Hepatocyte (in vitro differentiated cells): ENCODE measurements around the gene PM20D2. TPM values are rescaled to one million over a fixed set of nuclear protein-coding genes. Genes with fewer than 3 reads are reported as not detected.

Experiments used
- DNase-seq: peaks from one replicate; pipeline ENCODE4 v3.0.0-alpha.2; 2016; ENCODE audit warnings: low spot score
- H2AFZ ChIP-seq: fragments of 200-600 bp; sonication (generic); 2 replicates; pipeline ENCODE4 v1.6.0; 2016; ENCODE audit warnings: antibody characterized with exemption, mild to moderate bottlenecking
- H3K27ac ChIP-seq: fragments of 200-600 bp; sonication (generic); 2 replicates; pipeline ENCODE4 v1.5.1; 2016; ENCODE audit warnings: mild to moderate bottlenecking
- H3K27me3 ChIP-seq: fragments of 200-600 bp; sonication (generic); 2 replicates; pipeline ENCODE4 v1.6.1; 2016
- H3K36me3 ChIP-seq: fragments of 200-600 bp; sonication (generic); replicated peaks from 2 replicates; pipeline ENCODE4 v1.5.1; 2016; ENCODE audit warnings: low read depth; ENCODE audit not compliant: insufficient read depth
- H3K4me1 ChIP-seq: fragments of 200-600 bp; sonication (generic); 2 replicates; pipeline ENCODE4 v1.5.1; 2016; ENCODE audit warnings: mild to moderate bottlenecking, moderate library complexity; ENCODE audit not compliant: insufficient read depth
- H3K4me2 ChIP-seq: fragments of 200-600 bp; sonication (generic); 2 replicates; pipeline ENCODE4 v1.6.0; 2016
- H3K4me3 ChIP-seq: fragments of 200-600 bp; sonication (generic); 2 replicates; pipeline ENCODE4 v1.5.1; 2016; ENCODE audit warnings: mild to moderate bottlenecking
- H3K79me2 ChIP-seq: fragments of 200-600 bp; sonication (generic); 2 replicates; pipeline ENCODE4 v1.6.0; 2017; ENCODE audit warnings: mild to moderate bottlenecking
- H3K9me2 ChIP-seq: fragments of 200-600 bp; sonication (generic); replicated peaks from 2 replicates; pipeline ENCODE4 v1.6.0; 2017; ENCODE audit warnings: mild to moderate bottlenecking; ENCODE audit not compliant: insufficient read depth
- H3K9me3 ChIP-seq: fragments of 200-600 bp; sonication (generic); 2 replicates; pipeline ENCODE4 v1.5.1; 2016; ENCODE audit warnings: low read depth, mild to moderate bottlenecking
- H4K20me1 ChIP-seq: fragments of 200-600 bp; sonication (generic); 2 replicates; pipeline ENCODE4 v1.6.0; 2016; ENCODE audit warnings: mild to moderate bottlenecking; ENCODE audit not compliant: insufficient read depth, poor library complexity, severe bottlenecking
- EZH2 ChIP-seq: fragments of 200-600 bp; sonication (generic); IDR thresholded peaks from 2 replicates; pipeline ENCODE4 v1.6.1; 2016; ENCODE audit warnings: antibody characterized with exemption, mild to moderate bottlenecking, borderline replicate concordance
- EZH2phosphoT487 ChIP-seq: fragments of 200-600 bp; sonication (generic); IDR thresholded peaks from one replicate; pipeline ENCODE4 v1.6.1; 2018; ENCODE audit warnings: antibody characterized with exemption, mild to moderate bottlenecking, low read depth, moderate library complexity; ENCODE audit not compliant: unreplicated experiment, severe bottlenecking
- WGBS: methylation state at CpG from one replicate; pipeline ENCODE4 v1.1.6; 2016; ENCODE audit warnings: low lambda C conversion rate; ENCODE audit errors: missing lambda C conversion rate; 5-methylcytosine and 5-hydroxymethylcytosine counted together
- polyA plus RNA-seq: library from polyadenylated mRNA; unstranded; fragments of >200 nt; fragmentation: Nextera tagmentation; extraction: Ambion mirVana; gene quantifications from 2 replicates; pipeline ENCODE4 v1.2.1, GENCODE V29; 2016
- total RNA-seq: library from RNA; depleted of rRNA; stranded (reverse); fragments of >200 nt; gene quantifications from 2 replicates; pipeline ENCODE4 v1.2.3, GENCODE V29; 2014
- TF ChIP-seq, protein P1 (sequence below): fragments of 200-600 bp; sonication (generic); IDR thresholded peaks from 2 replicates; pipeline ENCODE4 v1.5.1; 2016; ENCODE audit warnings: antibody characterized with exemption, mild to moderate bottlenecking; ENCODE audit not compliant: poor library complexity

The PM20D2 gene
- total and polyA plus RNA-seq, 2 experiments from 2014 or later = 9.5 to 25.3 TPM

DNA sequence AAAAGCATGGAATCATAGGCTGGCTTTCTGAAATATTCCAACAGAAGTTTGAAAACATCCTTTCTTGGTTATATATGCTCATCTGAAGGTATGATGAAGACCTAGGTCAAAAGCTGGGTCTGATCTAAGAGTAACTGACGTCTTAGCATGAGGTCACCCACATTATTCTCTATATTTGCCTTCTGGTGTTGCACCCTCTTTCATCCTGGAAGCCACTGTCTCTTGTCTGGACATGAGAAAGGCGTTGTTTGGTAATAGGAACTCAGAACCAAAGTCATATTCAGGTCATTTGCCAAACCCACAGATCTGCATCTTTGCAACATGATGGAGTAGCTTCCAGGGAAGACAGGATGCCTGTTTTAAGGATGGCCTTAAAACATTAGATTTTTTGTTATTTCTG is 53.7 kb downstream of the PM20D2 start:
- H3K79me2 ChIP-seq = no peaks in the 10 kb centered on the region
- WGBS = 78% methylated on average over 2 of the region's 2 CpGs
- no peaks in the 10 kb centered on the region for H3K9me3 ChIP-seq
- H4K20me1 ChIP-seq = no peaks in the 10 kb centered on the region
- H3K27ac ChIP-seq = no peak overlapping the region
- no peaks in the 10 kb centered on the region for H3K4me1 ChIP-seq
- H3K27me3 ChIP-seq = no peaks in the 10 kb centered on the region
- H3K36me3 ChIP-seq = no peaks in the 10 kb centered on the region
- TF ChIP-seq EZH2phosphoT487 = no peak
- TF ChIP-seq, protein P1, sequence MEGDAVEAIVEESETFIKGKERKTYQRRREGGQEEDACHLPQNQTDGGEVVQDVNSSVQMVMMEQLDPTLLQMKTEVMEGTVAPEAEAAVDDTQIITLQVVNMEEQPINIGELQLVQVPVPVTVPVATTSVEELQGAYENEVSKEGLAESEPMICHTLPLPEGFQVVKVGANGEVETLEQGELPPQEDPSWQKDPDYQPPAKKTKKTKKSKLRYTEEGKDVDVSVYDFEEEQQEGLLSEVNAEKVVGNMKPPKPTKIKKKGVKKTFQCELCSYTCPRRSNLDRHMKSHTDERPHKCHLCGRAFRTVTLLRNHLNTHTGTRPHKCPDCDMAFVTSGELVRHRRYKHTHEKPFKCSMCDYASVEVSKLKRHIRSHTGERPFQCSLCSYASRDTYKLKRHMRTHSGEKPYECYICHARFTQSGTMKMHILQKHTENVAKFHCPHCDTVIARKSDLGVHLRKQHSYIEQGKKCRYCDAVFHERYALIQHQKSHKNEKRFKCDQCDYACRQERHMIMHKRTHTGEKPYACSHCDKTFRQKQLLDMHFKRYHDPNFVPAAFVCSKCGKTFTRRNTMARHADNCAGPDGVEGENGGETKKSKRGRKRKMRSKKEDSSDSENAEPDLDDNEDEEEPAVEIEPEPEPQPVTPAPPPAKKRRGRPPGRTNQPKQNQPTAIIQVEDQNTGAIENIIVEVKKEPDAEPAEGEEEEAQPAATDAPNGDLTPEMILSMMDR = no peak
- no peak for TF ChIP-seq EZH2
- no peaks in the 10 kb centered on the region for H3K9me2 ChIP-seq
- no peak overlapping the region for H2AFZ ChIP-seq
- H3K4me3 ChIP-seq = no peak overlapping the region
- no peak for DNase-seq
- H3K4me2 ChIP-seq = no peak overlapping the region

DNA sequence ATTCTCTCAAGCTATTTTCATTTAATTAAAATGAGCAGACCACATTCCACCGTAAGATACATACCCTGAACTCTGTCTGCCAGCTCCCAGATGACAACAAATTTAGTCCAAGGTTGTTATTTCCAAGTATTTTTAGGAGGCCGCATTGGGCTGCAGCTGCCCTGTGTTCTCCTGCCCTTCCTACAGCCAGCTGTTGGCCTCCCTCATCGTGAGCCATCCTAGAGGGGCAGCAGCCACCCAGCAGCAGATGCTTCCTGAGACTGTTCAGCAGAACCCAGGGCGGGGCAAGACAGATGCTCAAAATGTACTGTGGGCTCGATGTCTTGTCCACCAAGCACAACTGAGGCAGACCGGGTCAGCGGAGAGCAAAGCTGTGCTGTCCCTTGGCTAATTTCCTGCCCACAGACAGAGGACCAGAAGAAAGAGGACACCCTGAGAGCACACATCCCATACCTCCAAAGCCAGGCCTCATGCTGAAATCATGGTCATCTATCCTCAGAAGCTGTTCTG is 54.9 kb downstream of the PM20D2 start:
- TF ChIP-seq EZH2phosphoT487 (no peak), EZH2 (no peak)
- TF ChIP-seq, protein P1 = no peak
- no peaks in the 10 kb centered on the region for H3K9me2 ChIP-seq
- no peak for DNase-seq
- 95% methylated on average over 7 of the region's 7 CpGs for WGBS
- H3K4me1 ChIP-seq = no peaks in the 10 kb centered on the region
- no peaks in the 10 kb centered on the region for H3K27me3 ChIP-seq
- H3K27ac ChIP-seq = no peak overlapping the region
- no peak overlapping the region for H2AFZ ChIP-seq
- H3K36me3 ChIP-seq = no peaks in the 10 kb centered on the region
- H4K20me1 ChIP-seq = no peaks in the 10 kb centered on the region
- no peaks in the 10 kb centered on the region for H3K9me3 ChIP-seq
- no peak overlapping the region for H3K4me3 ChIP-seq
- no peaks in the 10 kb centered on the region for H3K79me2 ChIP-seq
- no peak overlapping the region for H3K4me2 ChIP-seq

DNA sequence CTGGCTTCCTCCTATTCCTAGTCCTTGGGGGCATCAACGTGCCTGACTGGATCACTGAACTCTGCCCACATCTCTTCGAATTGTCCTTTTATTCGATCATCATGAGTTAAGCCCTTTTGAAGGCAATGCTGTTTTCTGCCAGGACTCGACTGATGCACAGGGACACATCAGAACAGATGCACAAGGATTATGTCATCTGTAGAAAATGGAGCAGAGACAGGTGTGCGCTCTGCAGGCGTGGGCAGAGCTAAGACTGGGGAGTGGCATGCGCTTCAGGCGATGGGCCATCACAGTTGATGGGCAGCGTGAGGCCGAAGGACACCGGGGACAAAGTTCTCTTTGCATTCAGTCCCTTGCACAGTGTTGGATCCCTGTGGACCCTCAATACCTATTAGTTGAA is 58.2 kb downstream of the PM20D2 start:
- Histone ChIP-seq H3K4me2 (no peak overlapping the region), H4K20me1 (no peaks in the 10 kb centered on the region), H3K4me3 (no peak overlapping the region), H3K79me2 (no peaks in the 10 kb centered on the region), H3K4me1 (no peaks in the 10 kb centered on the region), H2AFZ (no peak overlapping the region), H3K36me3 (no peaks in the 10 kb centered on the region), H3K27me3 (no peaks in the 10 kb centered on the region), H3K9me2 (no peaks in the 10 kb centered on the region), H3K27ac (no peak overlapping the region), H3K9me3 (no peaks in the 10 kb centered on the region)
- no peak for TF ChIP-seq EZH2phosphoT487
- TF ChIP-seq EZH2 = no peak
- TF ChIP-seq, protein P1 = no peak
- WGBS = 92% methylated on average over 11 of the region's 11 CpGs
- no peak for DNase-seq

DNA sequence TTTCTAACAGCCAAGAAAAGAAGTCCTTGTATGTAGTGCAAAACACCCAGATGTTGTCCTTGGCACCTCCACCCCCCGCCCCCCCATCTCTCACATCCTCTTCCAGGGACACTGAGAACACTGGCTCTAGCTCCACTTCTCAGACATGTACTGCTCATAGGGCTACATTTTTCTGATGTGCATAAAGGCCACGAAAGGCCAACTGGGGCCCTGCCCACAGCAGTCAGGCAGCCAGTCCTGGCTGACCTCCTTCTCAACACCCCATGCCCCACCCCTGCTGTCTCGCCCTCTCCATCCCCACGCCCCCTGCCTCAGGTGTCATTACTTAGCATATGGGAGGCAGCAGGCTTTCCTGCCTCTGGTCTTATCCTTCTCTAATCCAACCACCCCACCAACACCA is 60.0 kb downstream of the PM20D2 start:
- no peak for DNase-seq
- no peaks in the 10 kb centered on the region for H3K27me3 ChIP-seq
- H3K4me1 ChIP-seq = no peaks in the 10 kb centered on the region
- H4K20me1 ChIP-seq = no peaks in the 10 kb centered on the region
- TF ChIP-seq, protein P1 = no peak
- TF ChIP-seq EZH2phosphoT487 (no peak), EZH2 (no peak)
- H2AFZ ChIP-seq = no peak overlapping the region
- 77% methylated on average over 3 of the region's 4 CpGs for WGBS
- no peaks in the 10 kb centered on the region for H3K36me3 ChIP-seq
- H3K4me3 ChIP-seq = no peak overlapping the region
- H3K27ac ChIP-seq = no peak overlapping the region
- no peaks in the 10 kb centered on the region for H3K79me2 ChIP-seq
- H3K4me2 ChIP-seq = no peak overlapping the region
- no peaks in the 10 kb centered on the region for H3K9me2 ChIP-seq
- no peaks in the 10 kb centered on the region for H3K9me3 ChIP-seq
